ENCODE data around the gene NABP1. TPM values are rescaled to one million over a fixed set of nuclear protein-coding genes. Genes with fewer than 3 reads are reported as not detected.

The NABP1 gene
- total RNA-seq, 1 experiment from 2014 or later = 3.2 TPM

DNA sequence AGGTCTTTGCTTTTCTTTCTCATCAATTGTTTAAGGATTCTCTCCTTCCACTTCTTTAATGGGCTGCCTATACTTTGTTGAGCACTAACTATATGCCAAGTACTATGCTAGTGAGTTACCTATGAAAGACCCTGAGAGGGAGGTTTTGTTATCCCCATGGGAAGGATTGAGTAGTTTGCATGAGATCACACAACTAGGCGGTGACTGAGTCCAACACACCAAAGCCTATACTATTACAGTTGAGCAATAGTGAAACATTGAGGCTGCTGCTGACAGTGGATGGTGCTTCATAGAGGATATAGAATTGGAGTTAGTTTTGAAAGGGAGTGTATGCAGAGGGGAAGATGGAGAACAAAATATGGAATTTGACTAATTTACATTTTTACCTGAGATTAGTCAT lies 15.8 kb downstream of the NABP1 start:
- peaks cover 6 to 17% of the 10 kb centered on the region in 2 experiments for H3K4me1 Mint-ChIP-seq
- Histone ChIP-seq H3K4ac (ENCODE audit: low read depth, low read length) (no peak overlapping the region), H3K23me2 (ENCODE audit: insufficient read length, low read depth, low read length, poor library complexity, severe bottlenecking) (no peaks in the 10 kb centered on the region), H2BK120ac (ENCODE audit: low read depth, low read length, poor library complexity, severe bottlenecking) (no peak overlapping the region), H4K5ac (ENCODE audit: insufficient read length, low read depth, low read length) (no peak overlapping the region), H2AK5ac (ENCODE audit: insufficient read length, low read length) (no peak overlapping the region), H3K9ac (ENCODE audit: extremely low read depth, insufficient read length, low read length) (no peak overlapping the region), H4K8ac (replicated peaks; ENCODE audit: insufficient read length, low read depth, low read length) (no peak overlapping the region), H3K56ac (ENCODE audit: insufficient read length, low read depth, low read length) (no peak overlapping the region), H3K9me3 (ENCODE audit: control insufficient read depth, low read depth, low read length) (no peaks in the 10 kb centered on the region), H2BK5ac (ENCODE audit: insufficient read length, low read length) (no peak overlapping the region), H3K79me2 (ENCODE audit: insufficient read depth, low read length) (no peaks in the 10 kb centered on the region), H3K27me3 (ENCODE audit: insufficient read depth, low read length) (no peaks in the 10 kb centered on the region), H4K20me1 (ENCODE audit: control insufficient read depth, insufficient read depth, insufficient read length) (no peaks in the 10 kb centered on the region), H4K91ac (ENCODE audit: insufficient read length, low read depth, low read length) (no peak overlapping the region), H2BK12ac (ENCODE audit: insufficient read length, low read depth, low read length) (no peak overlapping the region), H3K4me2 (ENCODE audit: insufficient read depth, insufficient read length, low read length) (no peak overlapping the region), H3K27ac (ENCODE audit: insufficient read length, low read depth, low read length) (no peak overlapping the region), H3K23ac (ENCODE audit: insufficient read length, low read depth, low read length) (no peak overlapping the region), H3K18ac (ENCODE audit: insufficient read length, low read depth, low read length) (no peak overlapping the region), H2BK20ac (ENCODE audit: low read depth, low read length, poor library complexity, severe bottlenecking) (no peak overlapping the region), H3K14ac (ENCODE audit: insufficient read depth, low read length) (no peak overlapping the region), H3K79me1 (ENCODE audit: insufficient read depth, low read depth, low read length, poor library complexity, severe bottlenecking) (no peaks in the 10 kb centered on the region), H3K4me1 (ENCODE audit: insufficient read depth, low read length) (no peaks in the 10 kb centered on the region), H2AFZ (ENCODE audit: low read length) (no peak overlapping the region), H3T11ph (ENCODE audit: low read length) (no peak overlapping the region), H2BK15ac (ENCODE audit: low read depth, low read length) (no peak overlapping the region)
- no peaks in the 10 kb centered on the region for H3K9me3 Mint-ChIP-seq
- H3K27me3 Mint-ChIP-seq (ENCODE audit: low read depth) = no peaks in the 10 kb centered on the region
- no CpG with 5 or more reads among the region's 1 CpG for WGBS (ENCODE audit: extremely low coverage, insufficient read length, low lambda C conversion rate)
- DNase-seq = no peak
- TF ChIP-seq, protein P1, sequence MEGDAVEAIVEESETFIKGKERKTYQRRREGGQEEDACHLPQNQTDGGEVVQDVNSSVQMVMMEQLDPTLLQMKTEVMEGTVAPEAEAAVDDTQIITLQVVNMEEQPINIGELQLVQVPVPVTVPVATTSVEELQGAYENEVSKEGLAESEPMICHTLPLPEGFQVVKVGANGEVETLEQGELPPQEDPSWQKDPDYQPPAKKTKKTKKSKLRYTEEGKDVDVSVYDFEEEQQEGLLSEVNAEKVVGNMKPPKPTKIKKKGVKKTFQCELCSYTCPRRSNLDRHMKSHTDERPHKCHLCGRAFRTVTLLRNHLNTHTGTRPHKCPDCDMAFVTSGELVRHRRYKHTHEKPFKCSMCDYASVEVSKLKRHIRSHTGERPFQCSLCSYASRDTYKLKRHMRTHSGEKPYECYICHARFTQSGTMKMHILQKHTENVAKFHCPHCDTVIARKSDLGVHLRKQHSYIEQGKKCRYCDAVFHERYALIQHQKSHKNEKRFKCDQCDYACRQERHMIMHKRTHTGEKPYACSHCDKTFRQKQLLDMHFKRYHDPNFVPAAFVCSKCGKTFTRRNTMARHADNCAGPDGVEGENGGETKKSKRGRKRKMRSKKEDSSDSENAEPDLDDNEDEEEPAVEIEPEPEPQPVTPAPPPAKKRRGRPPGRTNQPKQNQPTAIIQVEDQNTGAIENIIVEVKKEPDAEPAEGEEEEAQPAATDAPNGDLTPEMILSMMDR (conservative IDR thresholded peaks at IDR 0.05) = no peak
- H3K4me3 Mint-ChIP-seq = no peak overlapping the region
- no peak overlapping the region for H3K27ac Mint-ChIP-seq
- H3K36me3 Mint-ChIP-seq (ENCODE audit: insufficient read depth in 1 of 3, low read depth in 3 of 3) = no peaks in the 10 kb centered on the region

All from H9 (cell line).